GM19328 (cell line): ENCODE data around the gene DNM2.
"Not testable (repeated sequence)": the region's sequence is repeated elsewhere in the genome, so short reads cannot be mapped to it uniquely, and the experiment has no call there.

ENCODE experiments used
- ATAC-seq: cut with Tn5 transposase; IDR thresholded peaks from one replicate; pipeline ENCODE4 v1.9.1; 2021; ENCODE audit warnings: mild to moderate bottlenecking, moderate library complexity; ENCODE audit not compliant: unreplicated experiment

Gene DNM2

DNA sequence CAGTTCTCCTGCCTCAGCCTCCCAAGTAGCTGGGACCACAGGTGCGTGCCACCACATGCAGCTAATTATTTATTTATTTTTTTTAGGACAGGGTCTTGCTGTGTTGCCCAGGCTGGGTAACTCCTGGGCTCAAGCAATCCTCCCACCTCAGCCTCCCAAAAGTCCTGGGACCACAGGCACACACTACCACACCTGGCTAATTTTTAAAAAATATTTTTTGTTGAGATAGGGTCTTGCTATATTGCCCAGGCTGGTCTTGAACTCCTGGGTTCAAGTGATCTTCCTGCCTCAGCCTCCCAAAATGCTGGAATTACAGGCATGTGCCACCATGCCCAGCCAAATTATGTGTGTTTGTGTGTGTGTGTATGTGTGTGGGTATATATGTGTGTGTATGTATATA is 139.0 kb downstream of the DNM2 start:
- not testable (repeated sequence) for ATAC-seq

DNA sequence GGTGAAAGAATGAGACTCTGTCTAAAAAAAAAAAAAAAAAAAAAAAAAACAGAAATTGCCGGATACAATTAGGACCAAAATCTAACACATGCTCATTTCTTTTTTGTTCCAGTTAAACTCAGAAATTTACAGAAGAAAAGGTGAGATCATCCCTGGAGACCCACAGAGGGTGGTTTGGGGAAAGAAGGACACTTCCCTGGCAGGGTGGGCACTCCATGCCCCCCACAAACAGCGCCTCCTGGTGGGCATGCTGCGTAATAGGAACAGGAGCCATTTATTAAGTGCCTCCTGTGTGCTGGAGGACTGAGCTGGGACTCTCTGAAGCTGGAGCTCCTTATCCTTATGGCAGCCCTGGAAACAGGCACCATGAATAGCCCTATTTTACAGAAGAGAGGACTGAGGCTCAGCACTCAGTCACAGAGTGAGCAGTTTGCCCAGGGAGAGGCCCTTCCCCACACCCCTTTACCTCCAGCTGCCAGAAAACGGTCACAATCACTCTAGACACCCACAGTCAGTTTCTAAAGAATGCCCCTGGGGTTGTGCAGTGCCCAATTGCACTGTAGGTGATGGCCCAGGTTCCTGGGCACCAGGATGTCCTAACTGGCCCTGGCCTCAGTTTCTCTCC is 140.4 kb downstream of the DNM2 start:
- ATAC-seq, result no peak

- ATAC-seq, result no peak
Measured at GRCh38 chr19:10861103-10861651, 143.3 kb downstream of the DNM2 start.

- no peak for ATAC-seq
Measured at GRCh38 chr19:10862561-10863106, 144.8 kb downstream of the DNM2 start.

GRCh38 chr19:10863107-10863717 is 145.3 kb downstream of the DNM2 start:
- no peak for ATAC-seq

- ATAC-seq, result no peak
Measured at GRCh38 chr19:10864538-10864899, 146.6 kb downstream of the DNM2 start.

DNA sequence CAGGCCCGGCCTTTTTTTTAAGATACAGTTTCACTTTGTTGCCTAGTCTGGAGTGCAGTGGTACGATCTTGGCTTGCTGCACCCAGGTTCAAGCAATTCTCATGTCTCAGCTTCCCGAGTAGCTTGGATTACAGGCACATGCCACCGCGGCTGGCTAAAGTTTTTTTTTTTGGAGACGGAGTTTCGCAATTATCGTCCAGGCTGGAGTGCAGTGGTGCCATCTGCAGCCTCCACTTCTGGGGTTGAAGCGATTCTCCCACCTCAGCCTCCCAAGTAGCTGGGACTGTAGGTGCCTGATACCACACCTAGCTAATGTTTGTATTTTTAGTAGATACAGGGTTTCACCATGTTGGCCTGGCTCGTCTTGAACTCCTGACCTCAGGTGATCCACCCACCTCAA is 148.6 kb downstream of the DNM2 start:
- no peak for ATAC-seq

- ATAC-seq, result no peak
Measured at GRCh38 chr19:10868872-10869547, 151.1 kb downstream of the DNM2 start.

DNA sequence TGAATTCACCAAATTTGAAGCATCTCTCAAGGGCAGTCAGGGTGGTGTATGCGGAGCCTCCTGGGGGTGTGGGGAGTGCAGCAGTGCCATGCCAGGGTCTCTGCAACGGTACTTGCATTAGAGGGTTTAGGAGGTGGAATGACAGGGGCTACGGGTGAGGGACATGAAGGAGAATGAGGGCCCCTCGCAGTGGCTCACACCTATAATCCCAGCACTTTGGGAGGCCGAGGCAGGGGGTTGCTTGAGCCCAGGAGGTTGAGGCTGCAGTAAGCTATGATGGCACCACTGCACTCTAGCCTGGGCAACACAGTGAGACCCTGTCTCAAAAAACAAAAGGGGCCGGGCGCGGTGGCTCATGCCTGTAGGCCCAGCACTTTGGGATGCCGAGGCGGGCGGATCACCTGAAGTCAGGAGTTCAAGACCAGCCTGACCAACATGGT is 152.0 kb downstream of the DNM2 start:
- ATAC-seq, result not testable (repeated sequence)

DNA sequence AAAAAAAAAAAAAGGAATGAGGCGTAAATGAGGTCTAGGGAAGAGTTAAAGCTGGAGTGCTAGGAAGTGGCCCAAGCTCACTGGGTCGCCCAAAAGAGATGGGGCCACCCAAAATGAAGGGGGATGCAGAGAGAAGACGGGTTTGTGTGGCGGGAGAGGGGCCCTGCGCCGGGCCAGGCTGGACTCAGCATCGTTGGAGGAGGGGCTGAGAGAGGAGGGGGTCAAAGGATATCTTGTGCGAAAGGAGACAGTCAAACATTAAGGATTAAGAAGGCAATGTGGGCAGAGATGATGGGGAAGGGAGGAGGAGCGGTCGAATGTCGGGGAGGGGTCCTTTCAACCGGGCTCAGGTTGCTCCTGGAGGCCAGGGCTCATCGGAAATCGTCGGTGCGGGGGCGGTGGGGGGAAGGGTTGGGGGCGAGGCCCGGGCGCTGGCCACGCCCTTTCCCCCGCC is 152.6 kb downstream of the DNM2 start:
- no peak for ATAC-seq

DNA sequence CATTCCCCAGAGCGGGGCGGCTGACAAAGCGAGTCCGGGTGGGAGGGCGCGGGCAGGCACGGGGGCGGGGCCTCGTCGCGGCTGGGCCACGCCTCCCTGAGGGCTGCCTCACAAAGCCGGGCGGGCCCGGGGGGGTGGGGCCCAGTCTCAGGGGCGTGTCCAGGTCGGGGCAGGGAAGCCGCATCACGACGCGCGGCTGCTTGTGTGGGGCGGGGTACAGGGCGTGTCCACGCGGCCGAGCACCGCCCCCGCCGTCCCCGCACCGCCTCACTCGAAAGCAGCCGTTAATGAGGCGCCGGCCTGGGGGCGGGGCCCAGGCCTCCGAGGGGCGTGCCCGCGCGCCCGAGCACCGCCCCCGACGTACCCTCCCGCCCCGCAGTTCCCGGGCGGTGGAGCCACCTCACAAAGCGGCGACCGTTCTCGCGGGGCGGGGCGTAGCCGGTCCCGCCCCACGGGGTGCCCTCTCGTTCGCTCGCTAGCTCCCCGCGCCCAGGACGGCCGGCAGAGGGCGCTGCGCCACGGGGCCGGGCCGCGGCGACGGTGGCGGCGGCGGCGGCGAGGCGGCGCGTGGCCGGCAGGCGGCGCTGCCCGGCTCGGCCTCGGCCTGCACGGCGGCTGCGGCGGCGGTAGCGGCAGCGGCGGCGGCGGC is 153.2 kb downstream of the DNM2 start, which contains the start of gene CARM1:
Gene CARM1, plus strand, starts transcription at position 599 of the 649 bp plus-strand sequence. CDS start 150 bp downstream, outside the sequence.
- ATAC-seq, result peak; percentile 60

- ATAC-seq, result peak; percentile 7
Measured at GRCh38 chr19:10871711-10872545, 154.0 kb downstream of the DNM2 start.

DNA sequence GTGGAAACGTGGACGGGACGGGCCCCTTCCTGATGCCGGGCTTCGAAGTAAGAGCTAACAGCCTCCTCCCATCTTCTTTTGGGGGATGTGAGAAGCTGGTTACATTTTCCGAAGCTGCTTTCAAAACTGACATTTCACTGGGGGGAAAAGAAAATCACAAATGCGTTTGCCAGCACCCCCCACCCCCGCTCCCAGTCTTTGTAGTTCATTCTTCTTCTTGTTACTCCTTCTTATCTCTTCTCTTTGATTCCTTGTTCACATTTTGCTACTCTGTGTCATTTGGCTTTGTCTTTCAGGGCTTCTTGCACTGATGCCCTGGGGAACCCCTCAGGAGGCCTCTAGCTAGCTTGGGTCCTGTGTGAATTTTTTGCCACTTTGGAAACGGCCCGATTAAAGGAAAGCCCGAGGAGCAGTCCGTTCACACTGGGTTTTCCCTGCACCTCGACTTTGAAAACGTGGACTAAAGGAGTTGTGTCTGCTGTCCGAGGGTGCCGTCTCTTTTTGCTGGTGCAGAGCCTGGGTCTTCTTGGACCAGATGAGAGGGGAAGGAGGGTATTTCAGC is 154.7 kb downstream of the DNM2 start:
- ATAC-seq, result no peak

GRCh38 chr19:10874024-10874423 is 156.1 kb downstream of the DNM2 start:
- no peak for ATAC-seq

DNA sequence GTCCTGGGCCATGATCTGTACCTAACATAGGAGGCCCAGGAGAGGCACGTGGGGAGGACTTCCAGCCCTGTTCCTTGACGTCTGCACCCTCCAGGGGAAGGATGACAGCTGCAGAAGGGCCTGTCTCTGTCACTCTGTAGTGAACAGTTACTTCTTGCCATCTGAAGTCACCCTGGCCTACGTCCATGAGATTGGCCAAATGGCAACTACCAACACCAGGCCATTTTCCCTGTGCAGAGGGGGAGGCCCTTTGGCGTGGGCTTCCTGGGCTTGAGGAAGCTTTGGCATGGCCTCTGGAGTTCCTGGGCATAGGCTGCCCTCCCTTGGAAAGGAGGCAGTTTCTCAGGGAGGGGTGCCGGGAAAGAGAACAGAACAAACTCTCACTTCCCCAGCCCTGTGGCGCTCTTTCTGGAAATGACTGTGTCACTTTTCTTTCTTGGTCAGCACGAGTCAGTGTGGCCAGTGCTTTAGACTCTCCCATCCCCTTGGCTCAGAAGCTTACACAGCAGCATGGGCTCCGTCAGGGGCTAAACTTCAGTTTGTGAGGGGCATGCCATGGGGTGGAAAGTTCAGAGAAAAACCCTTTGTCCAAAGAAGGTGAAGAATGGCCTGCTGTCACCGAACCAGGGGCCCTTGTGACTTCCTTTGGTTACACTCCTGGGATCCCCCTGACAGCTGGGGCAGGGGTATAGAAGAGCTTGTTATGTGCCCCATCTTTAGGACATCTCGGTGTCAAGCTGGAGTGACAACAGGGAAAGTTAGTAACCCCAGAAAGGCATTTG is 158.8 kb downstream of the DNM2 start:
- ATAC-seq, result no peak

- ATAC-seq, result not testable (repeated sequence)
Measured at GRCh38 chr19:10877608-10878007, 159.7 kb downstream of the DNM2 start.

- ATAC-seq, result no peak
Measured at GRCh38 chr19:10878253-10878652, 160.4 kb downstream of the DNM2 start.
